ENCODE results near the gene ANKRD50. TPM values are rescaled to one million over a fixed set of nuclear protein-coding genes. Genes with fewer than 3 reads are reported as not detected.

The ANKRD50 gene, protein sequence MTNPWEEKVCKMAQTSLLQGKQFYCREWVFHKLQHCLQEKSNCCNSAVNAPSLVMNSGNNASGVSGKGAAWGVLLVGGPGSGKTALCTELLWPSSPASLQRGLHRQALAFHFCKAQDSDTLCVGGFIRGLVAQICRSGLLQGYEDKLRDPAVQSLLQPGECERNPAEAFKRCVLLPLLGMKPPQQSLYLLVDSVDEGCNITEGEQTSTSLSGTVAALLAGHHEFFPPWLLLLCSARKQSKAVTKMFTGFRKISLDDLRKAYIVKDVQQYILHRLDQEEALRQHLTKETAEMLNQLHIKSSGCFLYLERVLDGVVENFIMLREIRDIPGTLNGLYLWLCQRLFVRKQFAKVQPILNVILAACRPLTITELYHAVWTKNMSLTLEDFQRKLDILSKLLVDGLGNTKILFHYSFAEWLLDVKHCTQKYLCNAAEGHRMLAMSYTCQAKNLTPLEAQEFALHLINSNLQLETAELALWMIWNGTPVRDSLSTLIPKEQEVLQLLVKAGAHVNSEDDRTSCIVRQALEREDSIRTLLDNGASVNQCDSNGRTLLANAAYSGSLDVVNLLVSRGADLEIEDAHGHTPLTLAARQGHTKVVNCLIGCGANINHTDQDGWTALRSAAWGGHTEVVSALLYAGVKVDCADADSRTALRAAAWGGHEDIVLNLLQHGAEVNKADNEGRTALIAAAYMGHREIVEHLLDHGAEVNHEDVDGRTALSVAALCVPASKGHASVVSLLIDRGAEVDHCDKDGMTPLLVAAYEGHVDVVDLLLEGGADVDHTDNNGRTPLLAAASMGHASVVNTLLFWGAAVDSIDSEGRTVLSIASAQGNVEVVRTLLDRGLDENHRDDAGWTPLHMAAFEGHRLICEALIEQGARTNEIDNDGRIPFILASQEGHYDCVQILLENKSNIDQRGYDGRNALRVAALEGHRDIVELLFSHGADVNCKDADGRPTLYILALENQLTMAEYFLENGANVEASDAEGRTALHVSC (N-terminal part only)
- 14.4 and 17.2 TPM in 2 replicates for total RNA-seq (2021)
- Bru-seq, nascent RNA: percentile 90 among the genes with signal in this experiment
- percentile 92 among the genes with signal in this experiment for BruChase-seq, experiment 1, labeled RNA remaining after a 2-hour chase
- BruChase-seq, experiment 2, labeled RNA remaining after a 6-hour chase: percentile 79 among the genes with signal in this experiment
- long read RNA-seq, full-length matches to known transcripts: 3 of 8 reads
- long read RNA-seq, partial matches to known transcripts: 1 of 8 reads
- long read RNA-seq, other reads (novel, unspliced or antisense): 4 of 8 reads

GRCh38 chr4:124712372-124713184 is at the start of gene ANKRD50:
ANKRD50 (minus strand) TSS chr4:124712732; CDS start chr4:124710511, 2,221 bp downstream.
- no peaks in the 10 kb centered on the region for H3K27me3 ChIP-seq (ENCODE audit: insufficient read depth, low read depth)
- POLR2A ChIA-PET (ENCODE audit: unreplicated experiment): interaction anchor here (0.5 kb wide), 2 partner anchors 72 to 309 kb away, joined by 3 read pairs; no protein-coding TSS in a partner anchor
- peak within 1 kb of the TSS; percentile 92 for H3K4me3 ChIP-seq
- no peaks in the 10 kb centered on the region for H3K36me3 ChIP-seq (ENCODE audit: low read depth)
- H3K4me2 ChIP-seq: peak within 1 kb of the TSS; percentile 87
- peak within 1 kb of the TSS; percentile 68 for H3K27ac ChIP-seq
- peaks cover 21% of the 10 kb centered on the region for H3K79me2 ChIP-seq (ENCODE audit: low read depth)
- H3K4me1 ChIP-seq (replicated peaks; ENCODE audit: insufficient read depth): peaks cover 25% of the 10 kb centered on the region
- no peaks in the 10 kb centered on the region for H3K9me3 ChIP-seq (ENCODE audit: insufficient read depth, low read depth)
- no peaks in the 10 kb centered on the region for H4K20me1 ChIP-seq (ENCODE audit: insufficient read depth)
- intact Hi-C loops (cut with micrococcal nuclease; ENCODE audit: unreplicated experiment): loop anchor here (2.0 to 10.0 kb wide), 7 partner anchors 100 to 570 kb away; no protein-coding TSS in a partner anchor
- H3K9me2 ChIP-seq (ENCODE audit: insufficient read depth): no peaks in the 10 kb centered on the region
- no TSS peak for BruUV-seq (replicated peaks)
- CTCF ChIA-PET: no interaction called here
- DNase-seq: peak; percentile 66 to 88
- peak within 1 kb of the TSS; percentile 98 for H2AFZ ChIP-seq
- peaks cover 24% of the 10 kb centered on the region for H3F3A ChIP-seq (ENCODE audit: insufficient read depth, low read depth)
- TF ChIP-seq EZH2 (IDR thresholded peaks at IDR 0.05; ENCODE audit: low read depth): no peak
- 0 out of 2 replicates have a peak, but pooled peaks have one; percentile 5 for TF ChIP-seq CTCF (conservative IDR thresholded peaks at IDR 0.05)

- no peak overlapping the region for H3K4me3 ChIP-seq
- H2AFZ ChIP-seq: 0 out of 2 replicates have a peak overlapping the region, but pooled peaks have one; percentile 15
- no peak for TF ChIP-seq EZH2 (IDR thresholded peaks at IDR 0.05; ENCODE audit: low read depth)
- no peak for TF ChIP-seq CTCF (conservative IDR thresholded peaks at IDR 0.05)
- no peaks in the 10 kb centered on the region for H4K20me1 ChIP-seq (ENCODE audit: insufficient read depth)
- H3K9me3 ChIP-seq (ENCODE audit: insufficient read depth, low read depth): no peaks in the 10 kb centered on the region
- H3K4me1 ChIP-seq (replicated peaks; ENCODE audit: insufficient read depth): no peaks in the 10 kb centered on the region
- ChIA-PET CTCF (no interaction called here), POLR2A (ENCODE audit: unreplicated experiment) (no interaction called here)
- no peak for DNase-seq
- H3K79me2 ChIP-seq (ENCODE audit: low read depth): no peaks in the 10 kb centered on the region
- H3K36me3 ChIP-seq (ENCODE audit: low read depth): no peaks in the 10 kb centered on the region
- no peak overlapping the region for H3K4me2 ChIP-seq
- no TSS peak for BruUV-seq (replicated peaks)
- H3K27ac ChIP-seq: no peak overlapping the region
- H3K27me3 ChIP-seq (ENCODE audit: insufficient read depth, low read depth): no peaks in the 10 kb centered on the region
- intact Hi-C loops (cut with micrococcal nuclease; ENCODE audit: unreplicated experiment): no loop called here
- no peaks in the 10 kb centered on the region for H3F3A ChIP-seq (ENCODE audit: insufficient read depth, low read depth)
- H3K9me2 ChIP-seq (ENCODE audit: insufficient read depth): 0 out of 2 replicates have a peak, but pooled peaks cover 4% of the 10 kb centered on the region
Observed at GRCh38 chr4:124757126-124757525, 44.6 kb upstream of the ANKRD50 start.

Measured in PC-9 (cell line).